HG02642 (cell line): ENCODE data around the gene VWA5B2.
A peak's percentile ranks its signal among the peaks of the same experiment; 100 is the strongest.

Experiments
- ATAC-seq: cut with Tn5 transposase; IDR thresholded peaks from one replicate; pipeline ENCODE4 v1.9.1; 2021; ENCODE audit warnings: mild to moderate bottlenecking; ENCODE audit not compliant: unreplicated experiment, poor library complexity

The VWA5B2 gene

GRCh38 chr3:184229394-184230080, at the start of gene VWA5B2:
Gene VWA5B2 (plus strand): TSS chr3:184229585. CDS start chr3:184230529, 944 bp downstream.
- ATAC-seq: peak; percentile 87

- ATAC-seq: no peak
Measured at GRCh38 chr3:184180165-184180564, 49.2 kb upstream of the VWA5B2 start.

GRCh38 chr3:184181596-184181995, 47.8 kb upstream of the VWA5B2 start:
- ATAC-seq: no peak

GRCh38 chr3:184183679-184184078, 45.7 kb upstream of the VWA5B2 start:
- no peak for ATAC-seq

- ATAC-seq: no peak
Measured at GRCh38 chr3:184184546-184185230, 44.7 kb upstream of the VWA5B2 start.

DNA sequence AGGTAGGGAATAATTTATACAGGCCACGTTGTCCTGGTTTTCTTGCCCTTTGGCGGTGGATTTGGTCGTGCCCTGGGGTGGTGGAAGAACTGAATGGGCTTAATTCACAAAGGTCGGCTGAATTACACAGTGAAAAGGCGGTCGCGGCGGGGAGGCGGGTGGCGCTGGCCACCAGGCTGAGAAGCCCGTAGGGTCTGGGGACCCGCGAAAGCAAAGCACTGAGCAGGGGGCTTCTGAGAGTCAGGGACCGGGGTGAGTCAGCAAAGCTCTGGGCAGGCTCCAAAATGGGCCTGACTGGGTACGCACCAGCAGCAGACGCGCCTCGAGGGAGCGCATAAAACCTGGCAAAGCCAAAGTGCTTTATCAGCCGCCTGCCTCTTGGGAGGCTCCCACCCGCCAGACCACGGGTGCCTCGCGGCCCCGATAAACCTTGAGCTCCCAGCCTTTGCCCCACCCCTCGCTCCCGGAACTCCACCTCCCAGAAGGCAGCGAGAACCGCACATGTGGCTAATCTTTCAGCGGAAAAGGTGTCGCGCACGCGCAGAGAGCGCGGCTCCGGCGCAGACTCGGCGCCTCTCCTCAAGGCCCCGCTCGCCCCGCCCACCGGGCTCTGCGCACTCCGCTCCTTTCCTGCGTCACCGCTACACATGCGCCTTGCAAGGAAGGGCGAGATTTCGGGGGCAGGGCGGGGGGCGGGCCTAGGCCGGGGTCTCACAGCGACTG, 43.8 kb upstream of the VWA5B2 start:
- ATAC-seq: peak; percentile 93

- ATAC-seq: peak; percentile 34
Measured at GRCh38 chr3:184186184-184186901, 43.0 kb upstream of the VWA5B2 start, which contains the start of gene ABCF3. Gene ABCF3 (plus strand): TSS chr3:184186199. CDS start chr3:184186208, 9 bp downstream.

- no peak for ATAC-seq
Measured at GRCh38 chr3:184186902-184187207, 42.5 kb upstream of the VWA5B2 start.

DNA sequence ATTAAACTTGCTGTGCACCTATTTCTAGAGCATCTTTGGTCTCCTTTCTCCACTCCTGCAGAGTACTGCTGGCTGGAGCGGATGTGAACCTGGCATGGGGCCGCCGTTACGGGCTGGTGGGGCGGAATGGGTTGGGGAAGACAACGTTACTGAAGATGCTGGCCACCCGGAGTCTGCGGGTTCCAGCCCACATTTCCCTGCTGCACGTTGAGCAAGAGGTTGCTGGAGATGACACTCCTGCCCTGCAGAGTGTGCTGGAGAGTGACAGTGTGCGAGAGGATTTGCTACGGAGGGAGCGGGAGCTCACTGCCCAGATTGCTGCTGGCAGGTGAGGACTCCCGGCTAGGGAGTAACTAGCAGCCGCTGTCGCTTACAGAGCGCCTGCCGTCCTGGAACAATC, 41.3 kb upstream of the VWA5B2 start:
- ATAC-seq: no peak

- ATAC-seq: no peak
Measured at GRCh38 chr3:184189421-184189820, 40.0 kb upstream of the VWA5B2 start.

DNA sequence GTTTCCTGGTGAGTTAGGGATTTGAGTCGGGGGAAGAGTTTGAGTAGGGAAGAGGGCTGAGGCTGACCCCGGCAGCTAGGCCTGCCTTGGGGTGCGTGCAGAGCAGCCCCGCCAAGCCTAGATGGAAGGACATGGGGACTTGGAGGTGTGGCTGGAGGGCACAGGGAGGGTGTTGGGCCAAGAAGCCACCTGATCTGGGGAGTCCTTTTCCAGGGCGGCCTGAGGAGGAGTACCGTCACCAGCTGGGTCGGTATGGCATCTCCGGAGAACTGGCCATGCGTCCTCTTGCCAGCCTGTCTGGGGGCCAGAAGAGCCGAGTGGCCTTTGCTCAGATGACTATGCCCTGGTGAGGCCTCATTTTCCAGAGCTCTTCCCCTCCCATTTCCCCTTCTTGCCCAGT, 36.5 kb upstream of the VWA5B2 start:
- ATAC-seq: no peak

DNA sequence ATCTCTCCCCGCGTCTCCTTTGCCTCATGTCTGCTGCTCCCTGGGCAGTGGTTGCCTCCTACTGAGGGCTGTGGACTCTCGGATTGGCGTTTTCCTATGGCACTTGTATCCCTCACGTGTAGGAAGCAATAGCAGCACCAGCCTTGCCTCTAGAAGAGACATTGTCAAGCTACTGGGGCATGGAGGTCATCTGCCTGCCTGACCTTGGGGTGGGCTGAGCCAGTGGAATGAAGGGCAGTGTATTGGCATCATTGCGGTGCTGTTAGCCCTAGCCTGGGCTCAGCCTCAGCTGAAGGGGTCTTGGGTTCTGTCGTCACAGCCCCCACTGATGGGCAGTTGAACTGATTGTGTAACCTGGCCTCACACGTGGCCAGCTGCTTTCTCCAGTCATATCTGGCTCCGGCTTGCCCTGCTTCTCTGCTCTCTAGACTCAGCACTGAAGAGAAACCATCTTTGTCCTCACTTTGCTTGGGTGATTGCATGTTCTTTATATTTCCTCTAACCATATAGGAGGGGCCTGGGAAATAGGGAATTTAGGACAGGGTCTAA, 35.3 kb upstream of the VWA5B2 start:
- ATAC-seq: no peak

DNA sequence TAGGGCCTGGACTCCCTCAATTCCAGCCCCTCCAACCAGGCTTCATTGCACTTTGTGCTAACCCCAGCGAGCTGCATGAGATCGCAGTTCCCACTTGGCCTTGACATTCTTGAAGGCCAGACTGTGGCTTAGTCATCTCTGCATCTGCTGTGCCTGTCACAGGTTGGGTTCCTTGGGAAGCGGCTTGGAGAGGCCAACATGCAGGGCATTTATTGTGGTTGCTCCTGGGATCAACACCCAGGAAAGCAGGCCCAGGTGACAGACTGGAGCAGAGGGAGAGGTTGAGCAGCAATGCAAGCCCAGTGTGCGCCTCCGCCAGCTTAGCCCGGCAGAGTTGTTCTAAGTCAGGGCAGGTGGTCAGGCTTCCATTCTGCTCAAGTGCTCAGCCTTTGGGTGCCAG, 32.8 kb upstream of the VWA5B2 start:
- ATAC-seq: no peak

- no peak for ATAC-seq
Measured at GRCh38 chr3:184198509-184198908, 30.9 kb upstream of the VWA5B2 start.

DNA sequence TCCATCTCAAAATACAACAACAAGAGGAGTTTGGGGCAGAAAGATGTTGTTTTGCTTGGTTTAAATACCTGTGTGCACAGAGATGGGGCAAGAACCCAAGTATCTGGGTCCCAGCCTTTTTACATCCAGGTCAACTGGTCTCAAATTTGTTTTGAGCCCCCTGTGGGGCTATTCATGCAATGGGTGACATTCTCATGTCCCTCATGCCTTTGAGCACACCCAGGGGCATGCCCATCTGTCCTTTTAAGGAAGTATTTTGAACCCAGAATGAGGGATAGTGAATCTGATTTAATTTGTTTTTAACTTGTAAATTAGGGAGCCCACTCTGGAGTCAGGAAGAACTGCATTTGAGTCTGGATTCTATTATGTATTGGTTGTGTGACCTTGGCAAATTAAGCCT, 28.6 kb upstream of the VWA5B2 start:
- ATAC-seq: no peak

- no peak for ATAC-seq
Measured at GRCh38 chr3:184203526-184203925, 25.9 kb upstream of the VWA5B2 start.

GRCh38 chr3:184209146-184209923, 20.1 kb upstream of the VWA5B2 start:
- ATAC-seq: no peak

DNA sequence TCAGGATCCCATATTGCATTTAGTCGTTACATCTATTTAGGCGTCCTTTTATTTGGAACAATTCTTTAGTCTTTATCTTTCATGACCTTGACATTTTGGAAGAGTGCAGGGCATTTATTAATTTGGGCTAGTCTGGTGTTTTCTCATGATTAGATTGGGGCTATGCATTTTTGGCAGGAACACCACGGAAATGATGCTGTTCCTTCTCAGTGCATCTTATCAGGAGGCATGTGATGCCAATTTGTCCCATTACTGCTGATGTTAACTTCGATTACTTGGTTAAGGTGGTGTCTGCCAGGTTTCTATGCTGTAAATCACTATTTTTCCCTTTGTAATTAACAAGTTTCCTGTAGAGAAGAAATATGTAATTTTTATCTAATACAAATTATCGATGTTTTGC, 18.1 kb upstream of the VWA5B2 start:
- no peak for ATAC-seq

DNA sequence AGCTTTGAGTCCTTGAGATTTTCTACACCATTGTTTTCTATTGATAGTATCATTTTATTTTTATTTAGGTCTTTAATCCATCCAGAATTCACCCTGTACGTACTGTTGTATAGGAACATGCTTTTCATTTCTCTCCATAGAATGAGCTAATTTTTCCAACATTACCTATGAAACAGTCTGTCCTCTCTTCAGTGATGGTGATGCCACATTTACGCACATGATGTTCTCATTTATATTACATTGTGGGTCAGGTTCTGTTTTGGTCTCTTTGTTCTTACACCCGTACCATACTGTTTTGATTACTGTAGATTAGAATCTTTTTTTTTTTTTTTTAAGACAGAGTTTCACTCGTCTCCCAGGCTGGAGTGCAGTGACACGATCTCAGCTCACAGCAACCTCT, 17.7 kb upstream of the VWA5B2 start:
- no peak for ATAC-seq

DNA sequence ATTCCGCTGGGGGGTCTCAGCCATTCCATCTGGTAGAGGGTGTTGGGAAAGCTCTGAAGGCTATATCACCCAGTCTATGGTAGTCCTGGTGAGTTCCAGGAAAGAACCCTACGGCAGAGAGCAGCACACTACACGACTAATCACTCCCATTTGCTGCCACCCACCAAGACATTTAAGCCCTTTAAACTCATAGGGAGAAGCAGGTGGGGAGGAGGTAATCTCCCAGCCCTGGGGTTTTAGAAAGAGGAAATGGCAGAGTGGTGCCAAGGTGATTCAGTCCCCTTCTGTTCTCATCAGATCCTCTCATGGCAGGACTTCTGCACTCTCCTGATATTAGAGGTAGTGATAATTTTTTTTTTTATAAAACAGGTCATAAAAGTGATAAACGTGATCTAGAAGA, 10.6 kb upstream of the VWA5B2 start:
- ATAC-seq: no peak
